Measurements from ENCODE around the gene N4BP2. TPM values are rescaled to one million over a fixed set of nuclear protein-coding genes. Genes with fewer than 3 reads are reported as not detected.
A peak's percentile ranks its signal among the peaks of the same experiment; 100 is the strongest.
"Not testable (repeated sequence)": the region's sequence is repeated elsewhere in the genome, so short reads cannot be mapped to it uniquely, and the experiment has no call there.

N4BP2 gene
- 11.9 and 13.7 TPM in 2 replicates for total RNA-seq

- Histone ChIP-seq H3K36me3 (ENCODE audit: control insufficient read depth, insufficient read depth, low read length) (no peaks in the 10 kb centered on the region), H3K4me3 (ENCODE audit: low read depth, low read length) (peak within 1 kb of the TSS; percentile 82), H3K27me3 (ENCODE audit: control insufficient read depth, insufficient read depth, low read length) (no peaks in the 10 kb centered on the region)
- peak; percentile 48 for TF ChIP-seq CTCF (IDR thresholded peaks at IDR 0.05; ENCODE audit: insufficient read depth, low read length, poor library complexity, severe bottlenecking)
- DNase-seq (ENCODE audit: low read depth), result no peak
Measured at GRCh38 chr4:40056716-40057585, at the start of gene N4BP2. TSS of gene N4BP2 (plus strand) at chr4:40056850. CDS start at chr4:40097341, 40,491 bp downstream.

- TF ChIP-seq CTCF (IDR thresholded peaks at IDR 0.05; ENCODE audit: insufficient read depth, low read length, poor library complexity, severe bottlenecking), result no peak
- H3K36me3 ChIP-seq (ENCODE audit: control insufficient read depth, insufficient read depth, low read length), result no peaks in the 10 kb centered on the region
Measured at GRCh38 chr4:40016007-40016406, 40.6 kb upstream of the N4BP2 start.

GRCh38 chr4:40020221-40020620, 36.4 kb upstream of the N4BP2 start:
- Histone ChIP-seq H3K36me3 (ENCODE audit: control insufficient read depth, insufficient read depth, low read length) (no peaks in the 10 kb centered on the region), H3K27me3 (ENCODE audit: control insufficient read depth, insufficient read depth, low read length) (no peaks in the 10 kb centered on the region), H3K4me3 (ENCODE audit: low read depth, low read length) (no peak overlapping the region)
- TF ChIP-seq CTCF (IDR thresholded peaks at IDR 0.05; ENCODE audit: insufficient read depth, low read length, poor library complexity, severe bottlenecking), result no peak
- no peak for DNase-seq (ENCODE audit: low read depth)

More at GRCh38 chr4:40016007-40016406, 40.6 kb upstream of the N4BP2 start:
- no peak for DNase-seq (ENCODE audit: low read depth)
- Histone ChIP-seq H3K27me3 (ENCODE audit: control insufficient read depth, insufficient read depth, low read length) (no peaks in the 10 kb centered on the region), H3K4me3 (ENCODE audit: low read depth, low read length) (no peak overlapping the region)

GRCh38 chr4:40021116-40021515, 35.5 kb upstream of the N4BP2 start:
- DNase-seq (ENCODE audit: low read depth); H3K27me3 ChIP-seq (ENCODE audit: control insufficient read depth, insufficient read depth, low read length); H3K4me3 ChIP-seq (ENCODE audit: low read depth, low read length); H3K36me3 ChIP-seq (ENCODE audit: control insufficient read depth, insufficient read depth, low read length): not testable (repeated sequence)

- not testable (repeated sequence) for H3K27me3 ChIP-seq (ENCODE audit: control insufficient read depth, insufficient read depth, low read length); H3K36me3 ChIP-seq (ENCODE audit: control insufficient read depth, insufficient read depth, low read length); DNase-seq (ENCODE audit: low read depth); H3K4me3 ChIP-seq (ENCODE audit: low read depth, low read length)
Measured at GRCh38 chr4:40024049-40024448, 32.6 kb upstream of the N4BP2 start.

- DNase-seq (ENCODE audit: low read depth), result no peak
- Histone ChIP-seq H3K4me3 (ENCODE audit: low read depth, low read length) (no peak overlapping the region), H3K27me3 (ENCODE audit: control insufficient read depth, insufficient read depth, low read length) (no peaks in the 10 kb centered on the region), H3K36me3 (ENCODE audit: control insufficient read depth, insufficient read depth, low read length) (no peaks in the 10 kb centered on the region)
- TF ChIP-seq CTCF (IDR thresholded peaks at IDR 0.05; ENCODE audit: insufficient read depth, low read length, poor library complexity, severe bottlenecking), result no peak
Measured at GRCh38 chr4:40032785-40033184, 23.9 kb upstream of the N4BP2 start.

- H3K36me3 ChIP-seq (ENCODE audit: control insufficient read depth, insufficient read depth, low read length), result no peaks in the 10 kb centered on the region
- no peak for DNase-seq (ENCODE audit: low read depth)
- TF ChIP-seq CTCF (IDR thresholded peaks at IDR 0.05; ENCODE audit: insufficient read depth, low read length, poor library complexity, severe bottlenecking), result no peak
- no peak overlapping the region for H3K4me3 ChIP-seq (ENCODE audit: low read depth, low read length)
- no peaks in the 10 kb centered on the region for H3K27me3 ChIP-seq (ENCODE audit: control insufficient read depth, insufficient read depth, low read length)
Measured at GRCh38 chr4:40033613-40034012, 23.0 kb upstream of the N4BP2 start.

Data from kidney epithelial cell (primary cell).